Spleen (tissue), 7 donors: Measurements from ENCODE around the gene CEP72.
"Not testable (repeated sequence)": the region's sequence is repeated elsewhere in the genome, so short reads cannot be mapped to it uniquely, and the experiment has no call there.

Experiments used
- CTCF ChIP-seq, 11 experiments: fragments of 200-600 bp in 7 of 11; fragments of 450-650 bp in 4 of 11; sonication (generic) in 4 of 11; IDR thresholded peaks in 8 of 11; conservative IDR thresholded peaks in 3 of 11; 1 replicate in 7 of 11; 2 replicates in 4 of 11; pipeline versions ENCODE4 v1.4.0 to v1.8.0; 2016 to 2021; ENCODE audit warnings: antibody characterized with exemption in 11 of 11, inconsistent platforms in 4 of 11, mild to moderate bottlenecking in 1 of 11
- POLR2A ChIP-seq, 3 donors: fragments of 450-650 bp; IDR thresholded peaks; one replicate each; pipeline ENCODE4 v1.5.1; 2017; ENCODE audit warnings: antibody characterized with exemption in 3 of 3, mild to moderate bottlenecking in 1 of 3
- POLR2AphosphoS5 ChIP-seq, 3 donors: sonication (generic); formaldehyde crosslinking; IDR thresholded peaks; one replicate each; pipeline ENCODE4 v1.5.1; 2017; ENCODE audit warnings: antibody characterized with exemption in 3 of 3
- donor health status: DM: no; HTN: no; CAD: no; lungs with moderate emphysema.
- donor health status: DM: no; HTN: no; CAD: no.
- donor health status: DM: no; HTN: no; CAD: no.

GRCh38 chr5:681317-682191, 69.4 kb downstream of the CEP72 start:
- TF ChIP-seq CTCF (IDR thresholded peaks at IDR 0.05 in 8 of 11, conservative IDR thresholded peaks at IDR 0.05 in 3 of 11); POLR2A (IDR thresholded peaks at IDR 0.05); POLR2AphosphoS5 (IDR thresholded peaks at IDR 0.05): not testable (repeated sequence)
